Mesenchymal stem cell (in vitro differentiated cells and primary cell): ENCODE results near the gene KIF13A.
"Not testable (repeated sequence)": the region's sequence is repeated elsewhere in the genome, so short reads cannot be mapped to it uniquely, and the experiment has no call there.

Experiments used
- DNase-seq: peaks from one replicate; pipeline ENCODE4 v3.0.0-alpha.2; 2013
- H2AFZ ChIP-seq: one replicate; pipeline ENCODE4 v1.6.1; 2013; ENCODE audit warnings: low read depth, mild to moderate bottlenecking, control low read depth, inconsistent platforms, low read length, moderate library complexity
- H2AK5ac ChIP-seq: 2 replicates; pipeline ENCODE4 v1.6.1; 2013; ENCODE audit warnings: low read length, moderate library complexity, mild to moderate bottlenecking, inconsistent platforms; ENCODE audit not compliant: severe bottlenecking
- H2BK120ac ChIP-seq: one replicate; pipeline ENCODE4 v1.6.1; 2013; ENCODE audit warnings: low read depth, mild to moderate bottlenecking, inconsistent platforms, low read length, moderate library complexity
- H2BK12ac ChIP-seq, 2 experiments: one replicate each; pipeline ENCODE4 v1.6.1; 2013; ENCODE audit warnings: inconsistent platforms in 2 of 2, low read length in 2 of 2, mild to moderate bottlenecking in 2 of 2, moderate library complexity in 2 of 2, control low read depth in 1 of 2
- H2BK15ac ChIP-seq: one replicate; pipeline ENCODE4 v1.6.1; 2013; ENCODE audit warnings: mild to moderate bottlenecking, low read depth, inconsistent platforms; ENCODE audit not compliant: poor library complexity, severe bottlenecking
- H2BK5ac ChIP-seq: 2 replicates; pipeline ENCODE4 v1.6.1; 2013; ENCODE audit warnings: low read depth, mild to moderate bottlenecking, low read length, control low read depth, inconsistent platforms; ENCODE audit not compliant: poor library complexity, severe bottlenecking
- H3K14ac ChIP-seq, 2 experiments: one replicate each; pipeline ENCODE4 v1.6.1; 2013; ENCODE audit warnings: inconsistent platforms in 2 of 2, low read length in 2 of 2, control low read depth in 1 of 2, mild to moderate bottlenecking in 1 of 2, moderate library complexity in 1 of 2
- H3K18ac ChIP-seq, 2 experiments: one replicate each; pipeline ENCODE4 v1.6.1; 2013; ENCODE audit warnings: inconsistent platforms in 2 of 2, low read length in 2 of 2, control low read depth in 1 of 2, low read depth in 1 of 2, mild to moderate bottlenecking in 1 of 2
- H3K23ac ChIP-seq, 2 experiments: one replicate each; pipeline ENCODE4 v1.6.1; 2013; ENCODE audit warnings: inconsistent platforms in 2 of 2, low read length in 2 of 2, mild to moderate bottlenecking in 2 of 2, moderate library complexity in 2 of 2, control low read depth in 1 of 2
- H3K27ac ChIP-seq: 2 replicates; pipeline ENCODE4 v1.5.1; 2013; ENCODE audit warnings: mild to moderate bottlenecking, moderate library complexity, low read length, control low read depth, inconsistent platforms; ENCODE audit not compliant: poor library complexity, severe bottlenecking
- H3K27me3 ChIP-seq, 2 experiments: 2 replicates each; pipeline versions ENCODE4 v1.6.1 to v1.7.0; 2013; ENCODE audit warnings: low read length in 2 of 2, mild to moderate bottlenecking in 2 of 2, moderate library complexity in 2 of 2, control low read depth in 1 of 2, inconsistent platforms in 1 of 2; ENCODE audit not compliant: control insufficient read depth in 1 of 2, insufficient read depth in 1 of 2
- H3K36me3 ChIP-seq, 2 experiments: 2 replicates each; pipeline versions ENCODE4 v1.6.1 to v1.7.0; 2013; ENCODE audit warnings: low read length in 2 of 2, control low read depth in 1 of 2, inconsistent platforms in 1 of 2, low read depth in 1 of 2, mild to moderate bottlenecking in 1 of 2; ENCODE audit not compliant: insufficient read depth in 2 of 2, control insufficient read depth in 1 of 2
- H3K4ac ChIP-seq, 2 experiments: one replicate each; pipeline ENCODE4 v1.6.1; 2013; ENCODE audit warnings: inconsistent platforms in 2 of 2, low read length in 2 of 2, mild to moderate bottlenecking in 2 of 2, moderate library complexity in 2 of 2, control low read depth in 1 of 2, low read depth in 1 of 2
- H3K4me1 ChIP-seq: 2 replicates; pipeline ENCODE4 v1.6.1; 2013; ENCODE audit warnings: low read depth, low read length, control low read depth; ENCODE audit not compliant: control insufficient read depth, insufficient read depth
- H3K4me2 ChIP-seq: 2 replicates; pipeline ENCODE4 v1.6.1; 2013; ENCODE audit warnings: low read length, mild to moderate bottlenecking, inconsistent platforms; ENCODE audit not compliant: poor library complexity, severe bottlenecking
- H3K4me3 ChIP-seq, 2 experiments: 2 replicates each; pipeline versions ENCODE4 v1.5.1 to v1.7.0; 2013; ENCODE audit warnings: low read length in 2 of 2, mild to moderate bottlenecking in 2 of 2, control low read depth in 1 of 2, low read depth in 1 of 2; ENCODE audit not compliant: insufficient read depth in 1 of 2
- H3K79me1 ChIP-seq: replicated peaks from 2 replicates; pipeline ENCODE4 v1.6.1; 2013; ENCODE audit warnings: mild to moderate bottlenecking, control low read depth, low read length, inconsistent platforms; ENCODE audit not compliant: poor library complexity, severe bottlenecking
- H3K9ac ChIP-seq: 2 replicates; pipeline ENCODE4 v1.7.0; 2013; ENCODE audit warnings: mild to moderate bottlenecking, low read length, moderate library complexity
- H3K9me3 ChIP-seq: 2 replicates; pipeline ENCODE4 v1.7.0; 2013; ENCODE audit warnings: mild to moderate bottlenecking, low read length; ENCODE audit not compliant: control insufficient read depth
- H4K8ac ChIP-seq: one replicate; pipeline ENCODE4 v1.6.1; 2013; ENCODE audit warnings: inconsistent platforms, mild to moderate bottlenecking, low read length, moderate library complexity
- H4K91ac ChIP-seq: one replicate; pipeline ENCODE4 v1.6.1; 2013; ENCODE audit warnings: mild to moderate bottlenecking, low read length, inconsistent platforms
- WGBS: methylation state at CpG from one replicate; pipeline ENCODE4 v1.1.7; 2013; ENCODE audit warnings: mixed read lengths; 5-methylcytosine and 5-hydroxymethylcytosine counted together

KIF13A gene

GRCh38 chr6:17737704-17738252 lies 249.7 kb downstream of the KIF13A start:
- Histone ChIP-seq H3K9me3 (peaks cover 20% of the 10 kb centered on the region), H2BK5ac (no peak overlapping the region), H3K79me1 (no peaks in the 10 kb centered on the region), H3K18ac (no peak overlapping the region), H3K4me2 (no peak overlapping the region), H2BK12ac (no peak overlapping the region), H3K14ac (no peak overlapping the region), H3K4me1 (peaks cover 2% of the 10 kb centered on the region), H4K91ac (no peak overlapping the region), H3K9ac (no peak overlapping the region), H3K27me3 (no peaks in the 10 kb centered on the region), H2BK15ac (no peak overlapping the region), H2AK5ac (no peak overlapping the region), H3K36me3 (no peaks in the 10 kb centered on the region), H3K27ac (no peak overlapping the region), H3K23ac (no peak overlapping the region), H3K4ac (no peak overlapping the region), H4K8ac (no peak overlapping the region), H3K4me3 (no peak overlapping the region), H2AFZ (no peak overlapping the region), H2BK120ac (no peak overlapping the region)
- WGBS, result no CpG with 5 or more reads among the region's 1 CpG
- no peak for DNase-seq

- not testable (repeated sequence) for H2AFZ ChIP-seq, H2AK5ac ChIP-seq, H3K27ac ChIP-seq, H4K8ac ChIP-seq, H3K79me1 ChIP-seq, H2BK120ac ChIP-seq, H3K36me3 ChIP-seq, H3K4me1 ChIP-seq, H3K4ac ChIP-seq, H3K23ac ChIP-seq, DNase-seq, H2BK12ac ChIP-seq, H3K4me2 ChIP-seq, H3K4me3 ChIP-seq, H3K18ac ChIP-seq, H3K9ac ChIP-seq, H3K27me3 ChIP-seq, H3K14ac ChIP-seq, H2BK5ac ChIP-seq, H2BK15ac ChIP-seq, H4K91ac ChIP-seq
- peaks cover 20% of the 10 kb centered on the region for H3K9me3 ChIP-seq
- 94% methylated on average over 11 of the region's 27 CpGs for WGBS
These were observed 252.1 kb downstream of the KIF13A start for GRCh38 chr6:17735311-17735710.

GRCh38 chr6:17730078-17730704 lies 257.2 kb downstream of the KIF13A start:
- Histone ChIP-seq H4K8ac (no peak overlapping the region), H2AK5ac (no peak overlapping the region), H3K27me3 (no peaks in the 10 kb centered on the region), H3K36me3 (no peaks in the 10 kb centered on the region), H2BK120ac (no peak overlapping the region), H3K18ac (no peak overlapping the region), H3K27ac (no peak overlapping the region), H3K9ac (no peak overlapping the region), H3K4ac (no peak overlapping the region), H3K14ac (no peak overlapping the region), H3K9me3 (no peaks in the 10 kb centered on the region), H2BK15ac (no peak overlapping the region), H2BK12ac (no peak overlapping the region), H3K79me1 (no peaks in the 10 kb centered on the region), H3K4me1 (peaks cover under 1% of the 10 kb centered on the region), H4K91ac (no peak overlapping the region), H3K23ac (no peak overlapping the region), H2AFZ (no peak overlapping the region), H3K4me3 (no peak overlapping the region), H2BK5ac (no peak overlapping the region), H3K4me2 (no peak overlapping the region)
- DNase-seq, result no peak
- 100% methylated on average over 2 of the region's 6 CpGs for WGBS

GRCh38 chr6:17729223-17730077 lies 258.0 kb downstream of the KIF13A start:
- DNase-seq, result no peak
- H2BK5ac ChIP-seq, result no peak overlapping the region
- no peak overlapping the region for H3K14ac ChIP-seq
- H3K18ac ChIP-seq, result no peak overlapping the region
- H2AFZ ChIP-seq, result no peak overlapping the region
- H3K4me2 ChIP-seq, result no peak overlapping the region
- H3K27ac ChIP-seq, result no peak overlapping the region
- no peak overlapping the region for H3K4me3 ChIP-seq
- H4K91ac ChIP-seq, result no peak overlapping the region
- no peaks in the 10 kb centered on the region for H3K36me3 ChIP-seq
- H2AK5ac ChIP-seq, result no peak overlapping the region
- H2BK120ac ChIP-seq, result no peak overlapping the region
- no peak overlapping the region for H3K9ac ChIP-seq
- no peak overlapping the region for H3K4ac ChIP-seq
- no peak overlapping the region for H4K8ac ChIP-seq
- 88% methylated on average over 12 of the region's 12 CpGs for WGBS
- H3K27me3 ChIP-seq, result no peaks in the 10 kb centered on the region
- H3K79me1 ChIP-seq, result no peaks in the 10 kb centered on the region
- peaks cover 3% of the 10 kb centered on the region for H3K4me1 ChIP-seq
- H2BK15ac ChIP-seq, result no peak overlapping the region
- no peak overlapping the region for H2BK12ac ChIP-seq
- no peaks in the 10 kb centered on the region for H3K9me3 ChIP-seq
- no peak overlapping the region for H3K23ac ChIP-seq
